Stomach (tissue), 4 donors: ENCODE data around the gene UGT2A3.

ENCODE experiments used
- CTCF ChIP-seq, 7 experiments: fragments of 450-650 bp in 4 of 7; fragments of 200-600 bp in 3 of 7; sonication (generic) in 3 of 7; IDR thresholded peaks; one replicate each; pipeline ENCODE4 v1.5.1; 2016 to 2019; ENCODE audit warnings: antibody characterized with exemption in 7 of 7, control low read depth in 2 of 7, mild to moderate bottlenecking in 1 of 7
- POLR2AphosphoS5 ChIP-seq, 3 donors: sonication (generic); formaldehyde crosslinking; IDR thresholded peaks; one replicate each; pipeline ENCODE4 v1.6.1; 2016; ENCODE audit warnings: antibody characterized with exemption in 3 of 3

GRCh38 chr4:68917016-68917415 is 34.6 kb downstream of the UGT2A3 start:
- TF ChIP-seq CTCF (IDR thresholded peaks at IDR 0.05) (no peak), POLR2AphosphoS5 (IDR thresholded peaks at IDR 0.05) (no peak)
